Measurements from ENCODE around the gene AGBL1. TPM values are rescaled to one million over a fixed set of nuclear protein-coding genes. Genes with fewer than 3 reads are reported as not detected.

AGBL1 gene
- total RNA-seq, 1 donor from 2014 or later: not detected

DNA sequence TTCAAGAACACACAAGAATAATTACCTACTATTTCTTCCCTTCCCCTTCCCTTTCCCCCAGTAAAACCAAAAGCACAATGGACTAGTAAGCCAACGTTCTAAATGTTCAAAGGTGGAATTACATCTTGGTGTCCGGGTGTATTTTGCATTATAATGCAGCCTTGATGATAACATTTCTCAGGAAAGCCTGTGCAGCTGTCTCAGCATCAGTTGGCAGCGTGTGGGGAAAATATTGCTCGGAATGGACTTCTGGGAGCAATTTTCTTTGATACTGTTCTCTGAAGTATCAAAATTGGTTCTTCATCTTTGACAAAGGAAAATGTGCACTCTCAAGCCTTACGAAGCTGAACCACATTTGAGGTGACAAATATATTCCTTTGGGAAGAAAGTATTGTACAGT lies 198.9 kb downstream of the AGBL1 start:
- no peak for ATAC-seq (ENCODE audit: poor library complexity)
- no peak for DNase-seq
- intact Hi-C loops (cut with DNase I): no loop called here

GRCh38 chr15:86284635-86285034 lies 205.0 kb downstream of the AGBL1 start:
- ATAC-seq (ENCODE audit: poor library complexity) (no peak), DNase-seq (no peak)
- intact Hi-C loops (cut with DNase I): no loop called here

- intact Hi-C loops (cut with DNase I): no loop called here
- DNase-seq: no peak
- ATAC-seq (ENCODE audit: poor library complexity): no peak
These were observed 215.8 kb downstream of the AGBL1 start for GRCh38 chr15:86295511-86295910.

- DNase-seq (no peak), ATAC-seq (ENCODE audit: poor library complexity) (no peak)
- intact Hi-C loops (cut with DNase I): no loop called here
These were observed 217.1 kb downstream of the AGBL1 start for GRCh38 chr15:86296769-86297168.

- ATAC-seq (ENCODE audit: poor library complexity) (no peak), DNase-seq (no peak)
- intact Hi-C loops (cut with DNase I): no loop called here
These were observed 220.9 kb downstream of the AGBL1 start for GRCh38 chr15:86300390-86301125.

DNA sequence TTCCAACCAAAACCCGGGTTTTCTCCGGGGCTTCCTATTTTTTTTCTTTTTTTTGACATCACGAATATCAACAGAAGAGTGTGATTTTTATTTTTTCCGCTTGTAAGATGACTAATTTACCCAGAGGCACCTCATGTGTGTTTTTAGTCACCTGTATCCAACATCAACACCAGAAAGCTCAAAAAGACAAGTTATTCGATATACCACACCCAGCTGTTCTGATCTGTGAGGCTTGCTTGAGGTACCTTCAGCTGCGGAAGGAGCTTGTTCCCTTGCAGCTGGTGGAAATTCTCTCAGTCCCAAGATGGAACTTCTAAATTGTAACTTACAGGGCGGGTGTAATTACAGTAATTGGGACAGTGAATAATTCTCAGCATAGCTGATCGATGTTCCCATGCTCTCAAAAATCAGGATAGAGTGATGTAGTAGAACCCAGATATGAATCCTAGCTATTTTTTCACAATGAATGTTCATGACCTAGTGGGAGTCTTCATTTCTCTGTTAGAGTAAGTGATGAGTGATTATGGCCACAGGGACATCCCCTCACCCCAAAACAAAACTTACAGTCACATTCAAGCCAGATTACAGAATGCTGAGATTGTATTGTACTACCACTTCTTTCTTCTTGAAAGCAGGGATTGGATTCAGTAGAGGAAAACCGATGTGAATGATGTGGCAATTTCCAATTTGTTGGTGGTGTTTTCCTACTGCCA lies 232.1 kb downstream of the AGBL1 start:
- DNase-seq: no peak
- ATAC-seq (ENCODE audit: poor library complexity): no peak
- intact Hi-C loops (cut with DNase I): no loop called here

- intact Hi-C loops (cut with DNase I): no loop called here
- DNase-seq: no peak
- no peak for ATAC-seq (ENCODE audit: poor library complexity)
These were observed 232.8 kb downstream of the AGBL1 start for GRCh38 chr15:86312486-86312885.

DNA sequence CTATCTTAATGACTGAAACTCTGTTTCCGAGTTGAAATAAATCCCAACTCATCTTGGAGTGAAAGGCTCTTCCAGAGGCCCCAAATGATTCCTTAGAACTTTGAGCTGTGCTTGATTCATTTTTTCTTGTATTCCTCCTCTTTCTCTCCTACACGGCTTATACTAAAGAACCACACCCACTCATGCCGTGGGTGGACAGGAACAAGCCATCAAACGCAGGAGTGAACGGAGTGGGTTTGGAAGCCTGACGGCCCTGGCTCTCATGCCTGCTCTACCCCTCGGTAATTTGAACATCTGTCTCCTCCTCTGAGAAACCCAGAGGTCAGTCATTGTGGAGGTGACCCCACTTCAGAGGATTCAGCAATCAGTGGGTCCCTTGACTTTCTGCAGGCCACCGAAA lies 236.5 kb downstream of the AGBL1 start:
- no peak for DNase-seq
- intact Hi-C loops (cut with DNase I): no loop called here
- no peak for ATAC-seq (ENCODE audit: poor library complexity)

DNA sequence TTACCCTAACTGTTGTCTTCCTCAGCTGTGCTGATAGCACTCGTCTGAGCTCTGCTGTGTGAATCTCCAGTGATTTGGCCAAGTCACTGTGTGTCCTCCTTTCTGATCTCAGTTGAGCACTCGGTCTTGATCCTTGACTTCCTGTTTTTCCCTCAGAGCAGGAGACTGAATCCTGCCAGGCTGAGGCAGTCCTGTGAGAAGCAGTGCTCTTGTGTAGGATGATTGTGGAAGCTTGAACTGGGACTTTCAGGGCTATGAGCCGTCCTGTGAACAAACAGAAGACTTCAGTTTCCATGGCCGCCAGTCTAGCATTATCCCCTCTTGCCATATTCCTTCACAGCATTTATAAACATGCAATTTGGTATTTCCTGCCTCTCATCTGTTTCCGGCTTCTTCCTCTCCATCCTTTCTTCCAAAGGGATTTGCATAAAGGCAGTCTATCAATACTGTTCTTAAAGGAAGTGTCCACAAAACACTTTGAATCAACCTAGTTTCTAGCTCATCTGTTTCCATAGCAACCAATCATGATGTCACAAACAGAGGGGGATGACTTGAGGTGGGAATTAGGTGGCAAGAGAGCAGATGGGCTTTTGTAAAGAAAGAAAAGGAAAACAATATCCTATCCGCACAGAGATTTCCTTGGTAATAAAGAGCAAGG lies 237.2 kb downstream of the AGBL1 start:
- intact Hi-C loops (cut with DNase I): no loop called here

DNA sequence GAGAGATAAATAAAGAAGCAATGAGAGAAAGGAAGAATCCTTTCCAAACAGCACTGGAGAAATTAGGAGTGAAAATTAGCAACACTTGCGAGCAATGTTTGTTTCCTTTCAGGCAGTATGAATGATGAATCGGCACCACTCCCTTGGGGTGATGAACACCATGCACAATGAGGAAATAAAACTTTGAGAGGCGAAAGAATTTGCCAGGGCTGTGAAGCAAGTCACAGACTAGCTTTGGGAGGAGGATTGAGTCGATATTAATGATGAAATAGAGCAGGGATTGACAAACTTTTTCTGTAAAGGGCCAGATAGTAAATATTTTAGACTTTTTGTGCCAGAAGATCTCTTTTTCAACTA lies 237.7 kb downstream of the AGBL1 start:
- intact Hi-C loops (cut with DNase I): no loop called here
- ATAC-seq (ENCODE audit: poor library complexity) (peak; percentile 68), DNase-seq (no peak)

More for the DNA sequence above, 237.2 kb downstream of the AGBL1 start:
- no peak for DNase-seq
- no peak for ATAC-seq (ENCODE audit: poor library complexity)

GRCh38 chr15:86322629-86323028 lies 243.0 kb downstream of the AGBL1 start:
- ATAC-seq (ENCODE audit: poor library complexity) (no peak), DNase-seq (no peak)
- intact Hi-C loops (cut with DNase I): no loop called here

- intact Hi-C loops (cut with DNase I): no loop called here
- no peak for DNase-seq
- ATAC-seq (ENCODE audit: poor library complexity): no peak
These were observed 247.7 kb downstream of the AGBL1 start for GRCh38 chr15:86327230-86327865.

- ATAC-seq (ENCODE audit: poor library complexity): no peak
- intact Hi-C loops (cut with DNase I): no loop called here
These were observed 249.0 kb downstream of the AGBL1 start for GRCh38 chr15:86328658-86329057.

GRCh38 chr15:86329311-86330013 lies 249.8 kb downstream of the AGBL1 start:
- intact Hi-C loops (cut with DNase I): no loop called here
- DNase-seq: no peak
- ATAC-seq (ENCODE audit: poor library complexity): no peak

More at GRCh38 chr15:86328658-86329057, 249.0 kb downstream of the AGBL1 start:
- no peak for DNase-seq

DNA sequence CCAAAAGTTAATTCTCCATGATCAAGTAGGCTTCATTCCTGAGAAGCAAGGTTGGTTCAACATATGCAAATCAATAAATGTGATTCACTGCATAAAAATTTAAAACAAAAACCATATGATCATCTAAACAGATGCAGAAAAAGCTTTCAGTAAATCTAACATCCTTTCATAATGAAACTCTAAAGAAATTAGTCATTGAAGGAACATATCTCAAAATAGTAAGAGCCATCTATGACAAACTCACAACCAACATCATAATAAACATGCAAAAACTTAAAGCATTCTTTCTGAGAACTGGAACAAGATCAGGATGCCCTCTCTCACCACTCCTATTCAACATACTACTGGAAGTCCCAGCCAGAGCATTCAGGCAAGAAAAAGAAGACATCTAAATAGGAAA lies 254.1 kb downstream of the AGBL1 start:
- ATAC-seq (ENCODE audit: poor library complexity): no peak
- intact Hi-C loops (cut with DNase I): no loop called here
- DNase-seq: no peak

GRCh38 chr15:86336051-86336788 lies 256.5 kb downstream of the AGBL1 start:
- intact Hi-C loops (cut with DNase I): no loop called here
- no peak for ATAC-seq (ENCODE audit: poor library complexity)
- no peak for DNase-seq

GRCh38 chr15:86337071-86337470 lies 257.4 kb downstream of the AGBL1 start:
- ATAC-seq (ENCODE audit: poor library complexity) (no peak), DNase-seq (no peak)

GRCh38 chr15:86347245-86347644 lies 267.6 kb downstream of the AGBL1 start:
- DNase-seq (no peak), ATAC-seq (ENCODE audit: poor library complexity) (no peak)
- intact Hi-C loops (cut with DNase I): no loop called here

More at GRCh38 chr15:86337071-86337470, 257.4 kb downstream of the AGBL1 start:
- intact Hi-C loops (cut with DNase I): no loop called here

All from Right ventricle myocardium superior (tissue), 1 donor.